ENCODE measurements around the gene TNRC6A.

Gene TNRC6A

DNA sequence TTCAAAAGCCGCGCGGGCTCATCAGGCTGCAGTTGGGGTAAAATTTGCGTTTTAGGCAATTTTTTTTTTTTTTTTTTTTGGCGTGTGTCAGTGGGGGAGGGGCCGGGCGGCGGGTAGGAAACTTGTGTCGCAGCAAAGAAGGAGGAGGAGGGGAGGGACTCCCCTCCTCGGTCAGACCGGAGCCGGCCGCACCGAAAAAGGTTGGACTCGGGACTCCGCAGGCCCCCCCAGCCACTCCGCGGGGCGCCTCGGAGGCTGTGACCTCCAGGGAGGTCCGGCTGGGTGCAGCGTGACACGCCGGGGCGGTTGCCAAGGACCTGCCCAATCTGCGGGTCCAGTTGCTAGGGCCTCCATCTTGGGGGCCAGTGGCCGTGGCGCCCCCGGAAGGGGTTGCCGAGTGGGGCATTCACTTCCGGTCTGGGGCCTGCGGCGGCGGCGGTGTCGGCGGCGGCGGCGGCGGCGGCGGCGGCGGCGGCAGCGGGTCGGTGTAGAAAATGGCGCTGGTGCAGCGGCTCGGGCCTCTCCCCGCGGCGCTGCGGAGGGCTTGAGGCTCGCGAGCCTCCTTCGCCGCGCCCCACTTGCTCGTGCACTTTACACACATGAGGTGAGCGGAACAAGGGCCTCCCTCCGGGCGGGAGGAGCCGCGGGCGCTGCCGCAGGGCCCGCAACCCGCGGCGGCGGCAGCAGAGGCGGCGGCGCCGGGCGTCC lies at the start of gene TNRC6A:
Gene TNRC6A, plus strand, starts transcription at position 409 of the 708 bp plus-strand sequence. Its CDS starts 191 bp downstream, at position 600.
- TF ChIP-seq, protein P1, sequence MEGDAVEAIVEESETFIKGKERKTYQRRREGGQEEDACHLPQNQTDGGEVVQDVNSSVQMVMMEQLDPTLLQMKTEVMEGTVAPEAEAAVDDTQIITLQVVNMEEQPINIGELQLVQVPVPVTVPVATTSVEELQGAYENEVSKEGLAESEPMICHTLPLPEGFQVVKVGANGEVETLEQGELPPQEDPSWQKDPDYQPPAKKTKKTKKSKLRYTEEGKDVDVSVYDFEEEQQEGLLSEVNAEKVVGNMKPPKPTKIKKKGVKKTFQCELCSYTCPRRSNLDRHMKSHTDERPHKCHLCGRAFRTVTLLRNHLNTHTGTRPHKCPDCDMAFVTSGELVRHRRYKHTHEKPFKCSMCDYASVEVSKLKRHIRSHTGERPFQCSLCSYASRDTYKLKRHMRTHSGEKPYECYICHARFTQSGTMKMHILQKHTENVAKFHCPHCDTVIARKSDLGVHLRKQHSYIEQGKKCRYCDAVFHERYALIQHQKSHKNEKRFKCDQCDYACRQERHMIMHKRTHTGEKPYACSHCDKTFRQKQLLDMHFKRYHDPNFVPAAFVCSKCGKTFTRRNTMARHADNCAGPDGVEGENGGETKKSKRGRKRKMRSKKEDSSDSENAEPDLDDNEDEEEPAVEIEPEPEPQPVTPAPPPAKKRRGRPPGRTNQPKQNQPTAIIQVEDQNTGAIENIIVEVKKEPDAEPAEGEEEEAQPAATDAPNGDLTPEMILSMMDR (conservative IDR thresholded peaks at IDR 0.05; ENCODE audit: low read length) = no peak
- peak within 1 kb of the TSS; percentile 81 for H3K4me3 ChIP-seq (ENCODE audit: low read length)
- DNase-seq (ENCODE audit: low read depth) = peak; percentile 89

GRCh38 chr16:24681793-24682192 lies 47.7 kb upstream of the TNRC6A start:
- no peak overlapping the region for H3K4me3 ChIP-seq (ENCODE audit: low read length)
- TF ChIP-seq, protein P1 (conservative IDR thresholded peaks at IDR 0.05; ENCODE audit: low read length) = no peak
- DNase-seq (ENCODE audit: low read depth) = peak; percentile 64

DNA sequence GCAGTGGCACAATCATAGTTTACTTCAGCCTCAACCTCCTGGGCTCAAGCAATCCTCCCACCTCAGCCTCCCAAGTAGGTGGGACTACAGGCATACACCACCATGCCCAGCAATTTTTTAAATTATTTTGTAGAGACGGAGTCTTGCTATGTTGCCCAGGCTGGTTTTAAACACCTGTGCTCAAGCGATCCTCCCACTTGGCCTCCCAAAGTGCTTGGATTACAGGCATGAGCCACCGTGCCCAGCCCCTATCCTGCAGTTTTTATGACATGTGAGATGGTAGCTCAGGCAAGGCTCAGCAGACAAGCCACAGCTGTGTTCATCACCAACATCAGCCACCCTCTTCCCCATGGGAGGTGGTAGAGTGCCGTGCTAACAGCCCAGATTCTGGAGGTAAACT lies 46.2 kb upstream of the TNRC6A start:
- TF ChIP-seq, protein P1 (conservative IDR thresholded peaks at IDR 0.05; ENCODE audit: low read length) = no peak
- DNase-seq (ENCODE audit: low read depth) = no peak
- H3K4me3 ChIP-seq (ENCODE audit: low read length) = no peak overlapping the region

GRCh38 chr16:24683847-24684493 lies 45.5 kb upstream of the TNRC6A start:
- TF ChIP-seq, protein P1 (conservative IDR thresholded peaks at IDR 0.05; ENCODE audit: low read length) = no peak
- no peak for DNase-seq (ENCODE audit: low read depth)
- H3K4me3 ChIP-seq (ENCODE audit: low read length) = no peak overlapping the region

GRCh38 chr16:24685539-24686432 lies 43.7 kb upstream of the TNRC6A start:
- TF ChIP-seq, protein P1 (conservative IDR thresholded peaks at IDR 0.05; ENCODE audit: low read length) = no peak
- H3K4me3 ChIP-seq (ENCODE audit: low read length) = no peak overlapping the region
- peak; percentile 83 for DNase-seq (ENCODE audit: low read depth)

- TF ChIP-seq, protein P1 (conservative IDR thresholded peaks at IDR 0.05; ENCODE audit: low read length) = no peak
- no peak overlapping the region for H3K4me3 ChIP-seq (ENCODE audit: low read length)
- no peak for DNase-seq (ENCODE audit: low read depth)
Observed at GRCh38 chr16:24686678-24687077, 42.8 kb upstream of the TNRC6A start.
